A673 (cell line): ENCODE results near the gene THOC5. TPM values are rescaled to one million over a fixed set of nuclear protein-coding genes. Genes with fewer than 3 reads are reported as not detected.
"Not testable (repeated sequence)": the region's sequence is repeated elsewhere in the genome, so short reads cannot be mapped to it uniquely, and the experiment has no call there.

Experiments used
- BruUV-seq: library from RNA; stranded (reverse); fragments of 400-500 nt; replicated peaks from 2 replicates; lab custom pipeline; 2021; lab: Mats Ljungman, UMichigan
- CTCF ChIA-PET: fragments of 300-600 bp; sonication (Branson Sonifier 250); formaldehyde crosslinking; loops from one replicate; lab custom pipeline; 2022; ENCODE audit warnings: antibody characterized with exemption; lab: Charles Lee
- POLR2A ChIA-PET: fragments of 300-600 bp; sonication (Branson Sonifier 250); formaldehyde crosslinking; loops from one replicate; lab custom pipeline; 2022; ENCODE audit warnings: antibody characterized with exemption; ENCODE audit not compliant: low non-redundant PET; lab: Charles Lee
- DNase-seq: peaks from one replicate; pipeline ENCODE4 v3.0.0-alpha.2; 2015; ENCODE audit warnings: low spot score
- H3K27ac ChIP-seq: fragments of 200-600 bp; sonication (generic); 2 replicates; pipeline ENCODE4 v1.5.1; 2016; ENCODE audit warnings: mixed run types, low read depth, mild to moderate bottlenecking, mixed read lengths, antibody characterized with exemption, low read length; ENCODE audit not compliant: poor library complexity, severe bottlenecking
- H3K27me3 ChIP-seq: fragments of 200-600 bp; sonication (generic); replicated peaks from 2 replicates; pipeline ENCODE4 v1.6.1; 2017; ENCODE audit warnings: mixed run types, low read depth, mild to moderate bottlenecking, mixed read lengths, antibody characterized with exemption, low read length; ENCODE audit not compliant: insufficient read depth, poor library complexity
- H3K36me3 ChIP-seq: fragments of 200-600 bp; sonication (generic); 2 replicates; pipeline ENCODE4 v1.6.1; 2016; ENCODE audit warnings: mixed run types, mild to moderate bottlenecking, mixed read lengths, antibody characterized with exemption, low read length; ENCODE audit not compliant: insufficient read depth, poor library complexity, severe bottlenecking
- H3K4me1 ChIP-seq: fragments of 200-600 bp; sonication (generic); 2 replicates; pipeline ENCODE4 v1.6.1; 2017; ENCODE audit warnings: mixed run types, mild to moderate bottlenecking, mixed read lengths, antibody characterized with exemption, low read length; ENCODE audit not compliant: insufficient read depth, poor library complexity, severe bottlenecking
- H3K4me3 ChIP-seq: fragments of 200-600 bp; sonication (generic); 2 replicates; pipeline ENCODE4 v1.5.1; 2016; ENCODE audit warnings: low read depth, mixed run types, mild to moderate bottlenecking, mixed read lengths, low read length; ENCODE audit not compliant: poor library complexity, severe bottlenecking
- H3K9me3 ChIP-seq: fragments of 200-600 bp; sonication (generic); 2 replicates; pipeline ENCODE4 v1.6.1; 2016; ENCODE audit warnings: mixed run types, low read depth, mild to moderate bottlenecking, mixed read lengths, antibody characterized with exemption, low read length; ENCODE audit not compliant: poor library complexity, severe bottlenecking
- EZH2 ChIP-seq: fragments of 200-600 bp; sonication (generic); IDR thresholded peaks from 2 replicates; pipeline ENCODE4 v1.6.1; 2017; ENCODE audit warnings: borderline replicate concordance, low read depth, mild to moderate bottlenecking, mixed read lengths, antibody characterized with exemption, low read length; ENCODE audit not compliant: poor library complexity, severe bottlenecking
- intact Hi-C: fragments of 100-400 bp; cut with micrococcal nuclease; formaldehyde crosslinking; loops from one replicate; pipeline ENCODE4 v1.10.0; 2022; ENCODE audit not compliant: unreplicated experiment
- total RNA-seq: library from RNA; stranded (reverse); gene quantifications from 2 replicates; pipeline ENCODE4 v1.2.3, GENCODE V29; 2021
- TF ChIP-seq, protein P1 (sequence below): fragments of 300-800, 200-600 bp; sonication (generic); conservative IDR thresholded peaks from 2 replicates; pipeline ENCODE4 v1.5.1; 2017; ENCODE audit warnings: low read depth, mild to moderate bottlenecking, antibody characterized with exemption, low read length, moderate library complexity, mixed read lengths

The THOC5 gene
- total RNA-seq, 1 experiment from 2014 or later, result 101 TPM

GRCh38 chr22:29570456-29570855 lies 16.9 kb upstream of the THOC5 start:
- Histone ChIP-seq H3K4me3 (no peak overlapping the region), H3K27ac (no peak overlapping the region), H3K4me1 (no peaks in the 10 kb centered on the region), H3K27me3 (no peaks in the 10 kb centered on the region), H3K36me3 (peaks cover 22% of the 10 kb centered on the region), H3K9me3 (no peaks in the 10 kb centered on the region)
- intact Hi-C loops, result no loop called here
- no TSS peak for BruUV-seq
- POLR2A ChIA-PET, result no interaction called here
- no peak for TF ChIP-seq EZH2
- TF ChIP-seq, protein P1, sequence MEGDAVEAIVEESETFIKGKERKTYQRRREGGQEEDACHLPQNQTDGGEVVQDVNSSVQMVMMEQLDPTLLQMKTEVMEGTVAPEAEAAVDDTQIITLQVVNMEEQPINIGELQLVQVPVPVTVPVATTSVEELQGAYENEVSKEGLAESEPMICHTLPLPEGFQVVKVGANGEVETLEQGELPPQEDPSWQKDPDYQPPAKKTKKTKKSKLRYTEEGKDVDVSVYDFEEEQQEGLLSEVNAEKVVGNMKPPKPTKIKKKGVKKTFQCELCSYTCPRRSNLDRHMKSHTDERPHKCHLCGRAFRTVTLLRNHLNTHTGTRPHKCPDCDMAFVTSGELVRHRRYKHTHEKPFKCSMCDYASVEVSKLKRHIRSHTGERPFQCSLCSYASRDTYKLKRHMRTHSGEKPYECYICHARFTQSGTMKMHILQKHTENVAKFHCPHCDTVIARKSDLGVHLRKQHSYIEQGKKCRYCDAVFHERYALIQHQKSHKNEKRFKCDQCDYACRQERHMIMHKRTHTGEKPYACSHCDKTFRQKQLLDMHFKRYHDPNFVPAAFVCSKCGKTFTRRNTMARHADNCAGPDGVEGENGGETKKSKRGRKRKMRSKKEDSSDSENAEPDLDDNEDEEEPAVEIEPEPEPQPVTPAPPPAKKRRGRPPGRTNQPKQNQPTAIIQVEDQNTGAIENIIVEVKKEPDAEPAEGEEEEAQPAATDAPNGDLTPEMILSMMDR, result no peak
- no peak for DNase-seq
- CTCF ChIA-PET, result no interaction called here

DNA sequence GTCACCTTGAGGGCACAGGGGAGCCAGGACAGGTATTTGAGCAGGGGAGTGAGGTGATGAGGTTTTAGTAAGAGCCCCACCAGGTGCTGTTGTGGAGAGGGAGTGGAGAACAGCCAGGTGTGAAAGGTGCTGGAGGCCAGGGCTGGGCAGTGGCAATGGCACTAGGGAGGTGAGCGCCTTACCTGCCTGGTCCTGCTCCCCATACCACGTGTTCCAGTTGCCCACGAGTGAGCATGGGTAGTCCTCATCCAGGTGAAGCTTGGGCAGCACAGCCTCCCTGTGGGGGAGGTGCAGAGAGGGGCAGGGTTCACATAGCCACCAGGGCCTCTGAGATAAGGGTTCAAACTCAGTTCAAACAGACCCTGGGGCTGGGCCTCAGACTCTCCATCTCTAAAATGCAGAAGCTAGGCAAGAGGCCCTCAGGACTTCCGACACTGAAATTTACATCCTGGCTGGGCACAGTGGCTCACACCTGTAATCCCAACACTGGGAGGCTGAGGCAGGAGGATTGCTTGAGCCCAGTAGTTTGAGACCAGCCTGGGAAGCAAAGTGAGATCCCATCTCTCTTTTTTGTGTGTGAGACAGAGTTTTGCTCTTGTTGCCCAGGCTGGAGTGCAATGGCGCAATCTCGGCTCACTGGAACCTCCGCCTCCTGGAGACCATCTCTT lies 15.6 kb upstream of the THOC5 start:
- Histone ChIP-seq H3K4me1 (no peaks in the 10 kb centered on the region), H3K36me3 (peaks cover 22% of the 10 kb centered on the region), H3K27ac (no peak overlapping the region), H3K9me3 (no peaks in the 10 kb centered on the region), H3K4me3 (no peak overlapping the region), H3K27me3 (no peaks in the 10 kb centered on the region)
- DNase-seq, result no peak
- intact Hi-C loops, result no loop called here
- TF ChIP-seq, protein P1, result no peak
- TF ChIP-seq EZH2, result no peak
- POLR2A ChIA-PET, result no interaction called here
- BruUV-seq, result no TSS peak
- CTCF ChIA-PET, result no interaction called here

DNA sequence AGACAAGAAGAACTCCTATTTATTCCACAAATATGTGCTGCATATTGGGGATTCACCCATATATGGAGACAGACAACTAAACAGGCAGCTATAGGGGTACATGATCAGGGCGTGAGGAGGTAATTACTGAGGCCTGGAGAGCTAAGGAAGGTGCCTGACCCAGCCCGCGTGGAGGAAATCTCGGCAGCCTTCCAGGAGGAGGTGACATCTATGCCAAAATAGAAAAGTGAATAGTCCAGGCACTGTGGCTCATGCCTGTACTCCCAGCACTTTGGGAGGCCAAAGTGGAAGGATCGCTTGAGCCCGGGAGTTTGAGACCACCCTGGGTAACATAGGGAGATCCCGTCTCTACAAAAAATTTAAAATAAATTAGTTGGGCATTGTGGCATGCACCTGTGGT lies 13.8 kb upstream of the THOC5 start:
- Histone ChIP-seq H3K36me3 (peaks cover 22% of the 10 kb centered on the region), H3K4me1 (no peaks in the 10 kb centered on the region), H3K9me3 (no peaks in the 10 kb centered on the region), H3K4me3 (no peak overlapping the region), H3K27ac (no peak overlapping the region), H3K27me3 (no peaks in the 10 kb centered on the region)
- CTCF ChIA-PET, result no interaction called here
- POLR2A ChIA-PET, result no interaction called here
- intact Hi-C loops, result no loop called here
- no peak for DNase-seq
- no peak for TF ChIP-seq EZH2
- TF ChIP-seq, protein P1, result no peak
- no TSS peak for BruUV-seq

GRCh38 chr22:29566513-29566912 lies 13.0 kb upstream of the THOC5 start:
- H3K9me3 ChIP-seq, CTCF ChIA-PET, H3K4me3 ChIP-seq, H3K27me3 ChIP-seq, BruUV-seq, H3K27ac ChIP-seq, DNase-seq, H3K4me1 ChIP-seq, intact Hi-C loops, POLR2A ChIA-PET: not testable (repeated sequence)
- peaks cover 28% of the 10 kb centered on the region for H3K36me3 ChIP-seq
